MCF 10A (cell line): ENCODE data around the gene SMAD3. TPM values are rescaled to one million over a fixed set of nuclear protein-coding genes. Genes with fewer than 3 reads are reported as not detected.

Source experiments
- BruUV-seq: library from RNA; stranded (reverse); fragments of 400-500 nt; replicated peaks from 2 replicates; lab custom pipeline; 2021; lab: Mats Ljungman, UMichigan
- CTCF ChIA-PET: fragments of 300-600 bp; sonication (Branson Sonifier 250); formaldehyde crosslinking; extraction: SDS; loops from one replicate; lab custom pipeline; 2021; ENCODE audit warnings: antibody characterized with exemption, inconsistent platforms; lab: Yijun Ruan, JAX
- POLR2A ChIA-PET: fragments of 300-600, 350-650 bp; sonication (Branson Sonifier 250); formaldehyde crosslinking; extraction: SDS; loops from one replicate; lab custom pipeline; 2020; ENCODE audit warnings: antibody characterized with exemption, inconsistent platforms; lab: Yijun Ruan, JAX
- DNase-seq: peaks from one replicate; pipeline ENCODE4 v3.0.0-alpha.2; 2018; ENCODE audit not compliant: unreplicated experiment
- H3K27ac Mint-ChIP-seq: one replicate; pipeline ENCODE4 v1.8.0; 2022; ENCODE audit warnings: mild to moderate bottlenecking, low read depth, mixed read lengths; ENCODE audit not compliant: unreplicated experiment
- H3K27me3 Mint-ChIP-seq: one replicate; pipeline ENCODE4 v1.8.0; 2022; ENCODE audit warnings: mixed read lengths; ENCODE audit not compliant: insufficient read depth, unreplicated experiment
- H3K36me3 Mint-ChIP-seq: one replicate; pipeline ENCODE4 v1.8.0; 2022; ENCODE audit warnings: mild to moderate bottlenecking, moderate library complexity, mixed read lengths; ENCODE audit not compliant: insufficient read depth, unreplicated experiment
- H3K4me1 Mint-ChIP-seq: one replicate; pipeline ENCODE4 v1.8.0; 2022; ENCODE audit warnings: mixed read lengths; ENCODE audit not compliant: insufficient read depth, unreplicated experiment
- H3K4me3 Mint-ChIP-seq: one replicate; pipeline ENCODE4 v1.8.0; 2022; ENCODE audit warnings: mild to moderate bottlenecking, moderate library complexity, mixed read lengths; ENCODE audit not compliant: unreplicated experiment
- H3K9me3 Mint-ChIP-seq: one replicate; pipeline ENCODE4 v1.8.0; 2022; ENCODE audit warnings: mixed read lengths; ENCODE audit not compliant: unreplicated experiment
- intact Hi-C: fragments of 100-400 bp; cut with micrococcal nuclease; formaldehyde crosslinking; loops from 2 replicates; pipeline ENCODE4 v1.14.1; 2022
- total RNA-seq: library from RNA; stranded (reverse); gene quantifications from 2 replicates; pipeline ENCODE4 v1.2.3, GENCODE V29; 2022
- TF ChIP-seq, protein P1 (sequence below): fragments of 200-600 bp; IDR thresholded peaks from one replicate; pipeline ENCODE4 v1.8.0; 2022; ENCODE audit warnings: antibody characterized with exemption, mild to moderate bottlenecking; ENCODE audit not compliant: unreplicated experiment

The SMAD3 gene
- total RNA-seq, 1 experiment from 2014 or later = 19.9 TPM

- Mint-ChIP-seq H3K9me3 (no peaks in the 10 kb centered on the region), H3K4me1 (peaks cover 42% of the 10 kb centered on the region), H3K4me3 (no peak overlapping the region), H3K27me3 (no peaks in the 10 kb centered on the region), H3K27ac (peak overlapping the region; percentile 75), H3K36me3 (no peaks in the 10 kb centered on the region)
- TF ChIP-seq, protein P1, sequence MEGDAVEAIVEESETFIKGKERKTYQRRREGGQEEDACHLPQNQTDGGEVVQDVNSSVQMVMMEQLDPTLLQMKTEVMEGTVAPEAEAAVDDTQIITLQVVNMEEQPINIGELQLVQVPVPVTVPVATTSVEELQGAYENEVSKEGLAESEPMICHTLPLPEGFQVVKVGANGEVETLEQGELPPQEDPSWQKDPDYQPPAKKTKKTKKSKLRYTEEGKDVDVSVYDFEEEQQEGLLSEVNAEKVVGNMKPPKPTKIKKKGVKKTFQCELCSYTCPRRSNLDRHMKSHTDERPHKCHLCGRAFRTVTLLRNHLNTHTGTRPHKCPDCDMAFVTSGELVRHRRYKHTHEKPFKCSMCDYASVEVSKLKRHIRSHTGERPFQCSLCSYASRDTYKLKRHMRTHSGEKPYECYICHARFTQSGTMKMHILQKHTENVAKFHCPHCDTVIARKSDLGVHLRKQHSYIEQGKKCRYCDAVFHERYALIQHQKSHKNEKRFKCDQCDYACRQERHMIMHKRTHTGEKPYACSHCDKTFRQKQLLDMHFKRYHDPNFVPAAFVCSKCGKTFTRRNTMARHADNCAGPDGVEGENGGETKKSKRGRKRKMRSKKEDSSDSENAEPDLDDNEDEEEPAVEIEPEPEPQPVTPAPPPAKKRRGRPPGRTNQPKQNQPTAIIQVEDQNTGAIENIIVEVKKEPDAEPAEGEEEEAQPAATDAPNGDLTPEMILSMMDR = no peak
- DNase-seq = peak; percentile 87
- no TSS peak for BruUV-seq
- CTCF ChIA-PET = interaction anchor here (0.7 kb wide), 1 partner anchor 141 kb away, joined by 3 read pairs; no protein-coding TSS in a partner anchor
- POLR2A ChIA-PET = interaction anchor here (0.7 to 1.6 kb wide), 8 partner anchors 8 to 444 kb away, joined by 3 to 5 read pairs (median 4); partner anchors contain the start of gene SMAD3
- intact Hi-C loops = no loop called here
Observed at GRCh38 chr15:67076147-67076843, 10.9 kb downstream of the SMAD3 start.

GRCh38 chr15:67077641-67078215, 12.3 kb downstream of the SMAD3 start:
- DNase-seq = no peak
- no peaks in the 10 kb centered on the region for H3K9me3 Mint-ChIP-seq
- H3K4me1 Mint-ChIP-seq = peaks cover 50% of the 10 kb centered on the region
- H3K27me3 Mint-ChIP-seq = no peaks in the 10 kb centered on the region
- H3K4me3 Mint-ChIP-seq = no peak overlapping the region
- no peaks in the 10 kb centered on the region for H3K36me3 Mint-ChIP-seq
- ChIA-PET CTCF (no interaction called here), POLR2A (interaction anchor here (0.6 to 1.0 kb wide), 2 partner anchors 29 to 174 kb away, joined by 3 read pairs; no protein-coding TSS in a partner anchor)
- intact Hi-C loops = no loop called here
- TF ChIP-seq, protein P1 = no peak
- H3K27ac Mint-ChIP-seq = peak overlapping the region; percentile 75
- no TSS peak for BruUV-seq

- POLR2A ChIA-PET = interaction anchor here (0.5 to 1.0 kb wide), 6 partner anchors 8 to 117 kb away, joined by 3 to 4 read pairs (median 3); no protein-coding TSS in a partner anchor
- CTCF ChIA-PET = interaction anchor here (0.6 kb wide), 2 partner anchors 28 to 99 kb away, joined by 3 read pairs; no protein-coding TSS in a partner anchor
- H3K9me3 Mint-ChIP-seq = no peaks in the 10 kb centered on the region
- no TSS peak for BruUV-seq
- H3K36me3 Mint-ChIP-seq = peaks cover 4% of the 10 kb centered on the region
- no peak overlapping the region for H3K27ac Mint-ChIP-seq
- TF ChIP-seq, protein P1 = no peak
- no peak for DNase-seq
- H3K4me3 Mint-ChIP-seq = no peak overlapping the region
- intact Hi-C loops = no loop called here
- H3K27me3 Mint-ChIP-seq = no peaks in the 10 kb centered on the region
- peaks cover 47% of the 10 kb centered on the region for H3K4me1 Mint-ChIP-seq
Observed at GRCh38 chr15:67079361-67079760, 14.0 kb downstream of the SMAD3 start.
